ENCODE data around the gene MPP1.

MPP1 gene

DNA sequence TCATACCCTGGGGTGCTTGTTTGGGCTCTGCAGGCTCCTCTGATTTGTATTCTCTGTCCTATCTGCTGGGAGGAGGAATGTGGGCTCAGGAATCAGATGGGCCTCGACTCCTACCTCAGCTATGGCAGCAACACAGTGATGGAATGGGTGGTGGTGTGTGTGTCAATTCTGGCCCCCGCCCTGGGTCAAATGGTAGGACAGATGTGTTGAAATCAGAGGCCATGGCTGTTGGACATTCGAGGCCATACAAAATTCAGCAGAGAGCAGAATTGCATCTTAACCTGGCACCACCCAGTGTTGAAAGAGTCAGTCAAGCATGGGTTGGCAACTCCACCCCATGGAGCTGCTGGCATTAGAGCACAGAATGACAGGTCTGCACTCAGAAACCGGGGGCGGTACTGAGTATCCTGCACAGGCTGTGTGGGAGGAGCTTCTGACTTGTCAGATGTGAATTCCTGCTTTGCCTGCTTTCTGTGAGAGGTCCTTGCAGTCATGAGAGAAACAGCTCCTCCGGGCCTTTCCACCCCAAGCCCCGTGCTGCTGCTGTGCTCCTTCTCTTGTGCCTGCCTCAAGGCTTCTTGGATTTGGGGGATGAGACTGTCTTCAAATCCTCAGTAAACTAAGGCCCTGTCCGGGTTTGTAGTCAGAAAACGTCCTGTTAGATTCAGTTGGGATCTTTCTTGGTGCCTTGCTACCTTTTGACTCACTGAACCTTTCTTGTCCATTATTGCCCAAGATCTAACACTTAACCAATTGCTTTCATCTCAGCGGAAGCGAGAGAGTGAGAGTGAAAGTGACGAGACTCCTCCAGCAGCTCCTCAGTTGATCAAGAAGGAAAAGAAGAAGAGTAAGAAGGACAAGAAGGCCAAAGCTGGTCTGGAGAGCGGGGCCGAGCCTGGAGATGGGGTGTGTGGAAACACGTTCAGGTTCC is 29.6 kb downstream of the MPP1 start:
- no peak for DNase-seq (ENCODE audit: low read depth)

DNA sequence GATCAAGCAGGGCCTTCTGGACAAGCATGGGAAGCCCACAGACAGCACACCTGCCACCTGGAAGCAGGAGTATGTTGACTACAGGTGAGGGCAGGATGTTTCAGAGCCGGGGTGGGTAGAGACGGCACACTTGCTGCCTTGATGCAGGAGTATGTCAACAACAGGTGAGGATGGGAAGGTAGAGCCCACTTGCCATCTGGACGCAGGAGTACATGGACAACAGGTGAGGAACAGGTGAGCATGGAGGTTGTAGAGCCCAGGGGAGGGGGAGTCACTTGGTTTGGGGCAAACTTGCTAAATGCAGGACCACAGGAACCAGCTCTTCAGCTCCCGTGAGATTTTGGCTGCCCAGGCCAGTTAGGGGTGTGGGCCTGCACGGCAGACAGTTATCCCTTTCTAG is 30.7 kb downstream of the MPP1 start:
- DNase-seq (ENCODE audit: low read depth), result no peak

DNA sequence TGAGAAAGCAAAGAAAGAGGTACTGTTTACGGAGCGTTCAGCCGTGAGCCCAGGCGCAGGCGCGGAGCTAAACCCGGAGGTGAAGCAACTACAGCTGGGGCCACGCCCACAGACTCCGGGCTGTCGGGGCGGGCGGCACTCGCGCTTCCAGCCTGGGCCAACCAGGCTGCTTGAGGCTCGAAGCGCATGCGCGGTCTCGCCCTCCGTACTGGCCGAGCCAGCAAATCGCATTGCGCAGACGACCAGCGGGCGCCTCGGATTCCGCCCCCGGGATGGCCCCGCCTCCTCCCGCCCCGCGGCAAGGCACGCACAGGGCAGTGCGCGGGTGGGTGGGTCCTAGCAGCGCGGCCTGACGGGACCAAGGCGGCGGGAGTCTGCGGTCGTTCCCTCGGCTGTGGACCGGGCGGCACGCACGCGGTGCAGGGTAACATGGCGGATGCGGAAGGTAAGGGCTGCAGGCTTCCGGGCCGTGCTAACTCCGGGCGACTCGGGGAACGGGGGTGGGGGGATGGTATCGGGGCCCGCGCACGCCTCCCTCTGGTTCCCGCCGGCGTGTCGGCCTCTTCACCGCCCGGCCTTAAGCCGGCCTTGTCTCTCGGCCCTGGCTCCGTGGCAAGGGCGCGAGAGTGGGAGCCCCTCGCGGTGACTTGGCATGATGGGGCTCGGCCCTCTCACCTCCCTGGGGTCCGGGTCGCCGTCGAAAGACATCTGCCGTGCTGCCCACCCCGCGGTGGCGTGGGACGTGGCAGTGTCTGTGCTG is 42.6 kb downstream of the MPP1 start, which contains the start of gene DKC1:
Gene DKC1, plus strand, starts transcription at position 328 of the 760 bp plus-strand sequence. Its CDS starts 102 bp downstream, at position 430.
- DNase-seq (ENCODE audit: low read depth), result peak; percentile 79

DNA sequence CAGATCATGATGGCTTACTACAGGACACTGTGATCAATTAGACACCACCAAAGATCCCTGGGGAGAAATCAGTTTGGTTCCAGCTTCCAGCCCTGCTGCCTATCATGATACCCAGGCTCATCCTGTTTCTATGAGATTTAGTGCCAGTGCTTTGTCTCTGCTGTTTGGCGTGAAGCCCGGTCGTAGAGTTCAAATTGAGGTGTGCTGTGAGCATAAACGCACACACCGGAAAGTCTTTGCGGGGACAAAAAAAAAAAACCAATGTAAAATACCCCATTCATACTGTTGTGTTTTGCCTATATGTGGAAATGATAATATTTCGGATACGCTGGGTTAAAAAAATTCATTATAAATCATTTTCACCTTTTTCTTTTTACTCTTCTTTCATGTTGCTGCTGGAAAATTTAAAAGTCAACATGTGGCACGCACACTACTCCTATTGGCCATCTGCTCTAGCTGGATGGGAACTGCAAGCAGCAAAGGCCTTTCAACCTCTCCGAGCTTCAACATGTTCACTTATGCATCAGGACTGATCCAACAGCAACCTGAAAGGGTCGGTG is 43.2 kb downstream of the MPP1 start:
- no peak for DNase-seq (ENCODE audit: low read depth)

DNA sequence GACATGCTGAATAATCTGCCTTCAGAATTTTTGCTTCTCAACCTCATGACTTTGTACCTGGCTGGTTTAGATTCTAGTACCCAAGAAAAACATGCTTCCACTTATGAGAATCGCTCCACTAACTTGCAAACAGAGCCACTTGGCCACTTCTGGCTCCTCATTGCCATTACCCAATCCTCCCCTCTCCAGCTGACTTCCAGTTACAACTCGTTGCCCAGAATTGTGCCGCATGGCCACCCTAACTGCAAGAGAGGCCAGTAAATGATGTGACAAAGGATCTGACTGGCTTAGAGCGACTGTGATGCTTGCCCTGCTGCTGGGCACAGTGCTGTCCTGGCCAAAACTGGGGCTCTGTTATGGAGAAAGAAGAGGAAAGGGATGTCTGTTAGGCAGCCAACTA is 46.6 kb downstream of the MPP1 start:
- no peak for DNase-seq (ENCODE audit: low read depth)

DNA sequence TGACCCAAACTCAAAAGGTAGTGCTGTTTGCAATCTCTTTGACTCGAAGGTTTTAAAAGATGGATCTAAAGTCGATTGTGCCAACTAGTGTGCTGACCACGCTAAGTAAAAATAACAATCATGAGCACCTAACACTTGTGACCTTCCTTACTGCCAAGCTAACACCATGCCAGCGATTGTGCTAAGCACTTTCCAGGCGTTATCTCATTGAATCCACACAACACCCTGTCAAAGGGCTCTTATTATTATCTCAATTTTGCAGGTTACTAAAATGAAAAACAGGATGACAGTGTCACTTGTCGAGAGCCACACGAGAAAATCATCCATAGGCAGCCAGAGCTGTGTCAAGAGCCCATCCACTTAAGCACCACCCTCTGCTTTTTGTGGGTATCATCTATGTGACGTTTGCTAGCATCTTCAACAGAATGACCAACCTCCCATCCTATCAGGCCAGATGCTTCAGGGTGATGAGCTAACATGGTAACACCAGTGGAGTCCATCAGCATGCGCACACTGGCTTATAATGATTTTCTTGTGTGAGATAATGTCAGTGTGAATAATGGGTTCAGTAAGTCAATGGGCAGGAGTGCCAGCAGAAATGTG is 53.5 kb downstream of the MPP1 start:
- DNase-seq (ENCODE audit: low read depth), result no peak

DNA sequence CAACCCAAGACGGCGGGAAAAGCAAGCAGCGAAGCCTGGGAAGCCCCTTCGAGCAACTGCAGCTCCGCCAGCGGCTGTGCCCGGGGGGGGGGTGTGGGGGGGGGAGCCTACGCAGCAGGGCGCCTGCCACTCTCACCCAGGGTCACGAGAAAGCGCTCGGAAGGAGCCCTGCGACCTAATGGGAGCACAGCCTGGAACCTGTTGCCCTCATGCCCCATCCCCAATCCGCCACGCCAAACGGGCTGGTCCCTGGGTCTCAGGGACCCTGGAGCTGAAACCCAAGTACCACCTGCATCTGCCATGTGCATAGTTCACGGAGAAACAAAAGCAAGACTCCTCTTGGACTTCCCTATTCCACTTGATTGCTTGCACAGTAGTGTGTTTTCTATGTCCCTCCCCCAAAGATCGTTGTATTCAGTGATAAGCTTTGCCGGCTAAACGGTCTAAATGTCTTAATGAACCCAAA is 54.0 kb downstream of the MPP1 start:
- no peak for DNase-seq (ENCODE audit: low read depth)

DNA sequence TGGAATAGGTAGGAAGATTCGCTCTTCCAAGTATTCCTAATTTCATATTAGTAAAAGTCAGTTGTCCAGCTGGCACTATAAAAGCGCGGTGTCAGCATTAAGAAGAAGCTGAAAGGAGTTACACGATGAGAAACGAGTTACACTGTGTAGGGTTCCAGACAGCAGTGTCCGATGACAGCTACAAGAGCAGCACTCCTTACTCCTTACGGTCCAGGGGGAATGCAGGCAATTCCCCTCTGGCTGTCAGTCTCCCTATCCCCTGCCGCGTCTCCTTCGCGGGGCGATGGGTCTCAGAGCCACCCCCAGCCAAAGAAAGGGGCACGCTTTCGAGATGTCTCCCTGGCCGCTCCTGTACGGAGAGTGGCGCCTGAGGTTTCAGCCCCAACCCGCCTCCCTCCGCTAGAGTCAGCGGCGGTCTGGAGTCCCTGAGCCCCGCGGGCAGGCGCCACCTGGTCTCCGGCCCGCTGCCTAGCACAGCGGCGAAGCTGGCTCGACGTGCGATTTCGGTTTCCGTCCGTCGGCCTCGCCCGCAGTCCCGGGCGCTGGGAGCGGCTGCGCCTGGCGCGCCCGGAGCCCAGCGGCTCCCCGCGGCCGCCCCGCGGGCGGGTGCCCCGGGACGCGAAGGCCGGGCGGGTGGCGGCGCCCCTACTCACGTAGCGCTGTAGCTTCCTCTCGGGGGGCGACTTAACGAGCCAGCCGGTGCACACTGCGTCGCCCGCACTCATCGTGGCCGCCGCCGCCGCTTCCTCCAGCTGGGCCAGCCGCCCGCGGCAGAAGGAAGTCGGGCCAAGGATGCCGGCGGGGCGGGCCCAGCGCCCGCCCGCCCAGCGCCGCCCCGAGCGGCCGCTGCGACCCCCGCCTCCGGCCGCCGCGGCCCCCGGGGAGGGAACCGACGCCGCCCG is 54.7 kb downstream of the MPP1 start, which contains the start of gene GAB3:
Gene GAB3, minus strand, starts transcription at position 777 of the 902 bp plus-strand sequence. Its CDS starts 52 bp downstream, at position 725.
- no peak for DNase-seq (ENCODE audit: low read depth)

DNA sequence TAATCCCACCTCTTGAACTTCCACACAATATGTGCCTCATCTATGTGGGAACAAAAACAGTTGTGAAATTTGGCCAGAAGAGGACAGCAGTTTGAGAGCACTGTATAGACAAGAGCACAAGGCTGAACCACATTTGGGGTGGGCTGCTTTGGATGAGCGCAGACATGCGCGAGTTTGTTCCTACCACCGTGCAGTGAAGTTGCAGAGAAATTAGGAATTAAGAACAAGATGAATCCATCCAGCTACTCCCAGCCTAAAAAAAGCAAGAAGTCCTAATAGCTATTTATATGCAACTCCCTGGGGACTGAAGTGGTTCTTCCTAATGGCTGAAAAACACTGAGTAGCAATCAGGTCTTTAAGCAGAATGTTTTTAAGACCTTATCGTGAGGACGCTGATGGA is 55.4 kb downstream of the MPP1 start:
- no peak for DNase-seq (ENCODE audit: low read depth)

DNA sequence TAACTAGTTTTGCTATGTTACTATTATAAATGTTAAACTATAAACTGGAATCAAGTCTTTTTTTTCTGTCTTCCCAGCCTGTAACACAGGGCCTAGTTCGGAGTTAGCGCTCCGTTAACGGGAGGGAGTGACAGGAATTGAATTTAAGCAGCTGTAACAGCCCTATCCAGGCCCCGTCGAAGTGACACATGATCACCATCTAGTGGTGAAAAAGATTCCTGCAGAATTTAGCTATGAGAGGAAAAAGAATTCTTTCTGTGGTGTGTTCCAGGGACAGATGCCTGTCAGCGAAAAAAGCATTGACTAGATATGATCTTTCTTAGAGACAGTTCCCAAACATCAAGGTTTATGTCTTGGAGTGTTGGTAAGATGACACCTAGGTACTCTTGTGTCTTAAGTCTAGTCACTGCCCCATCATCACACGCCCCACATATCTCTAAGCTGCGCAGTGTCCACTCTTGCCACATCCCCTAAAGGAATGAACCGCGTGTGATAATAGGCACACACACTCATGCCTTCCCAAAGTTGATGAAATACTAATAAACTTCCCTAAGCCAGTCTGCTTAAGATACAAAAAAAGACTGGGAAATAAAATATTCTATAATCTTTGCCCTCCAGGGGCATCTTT is 56.5 kb downstream of the MPP1 start:
- DNase-seq (ENCODE audit: low read depth), result no peak

DNA sequence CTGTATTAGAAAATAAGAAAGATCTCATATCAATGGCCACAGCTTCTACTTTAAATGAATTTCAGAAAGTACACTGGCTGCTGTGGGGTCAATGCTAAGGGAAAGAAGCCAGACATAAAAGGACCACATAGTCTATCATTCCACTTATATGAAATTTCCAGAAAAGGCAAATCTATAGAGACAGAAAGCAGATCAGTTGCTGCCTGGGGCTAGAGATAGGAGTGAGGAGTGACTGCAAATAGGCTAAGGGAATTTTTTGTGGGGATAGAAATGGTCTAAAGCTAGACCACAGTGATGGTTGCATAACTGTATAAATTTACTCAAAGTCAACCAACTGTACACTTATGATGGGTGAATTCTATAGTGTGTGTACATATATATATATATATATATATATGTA is 62.7 kb downstream of the MPP1 start:
- no peak for DNase-seq (ENCODE audit: low read depth)

DNA sequence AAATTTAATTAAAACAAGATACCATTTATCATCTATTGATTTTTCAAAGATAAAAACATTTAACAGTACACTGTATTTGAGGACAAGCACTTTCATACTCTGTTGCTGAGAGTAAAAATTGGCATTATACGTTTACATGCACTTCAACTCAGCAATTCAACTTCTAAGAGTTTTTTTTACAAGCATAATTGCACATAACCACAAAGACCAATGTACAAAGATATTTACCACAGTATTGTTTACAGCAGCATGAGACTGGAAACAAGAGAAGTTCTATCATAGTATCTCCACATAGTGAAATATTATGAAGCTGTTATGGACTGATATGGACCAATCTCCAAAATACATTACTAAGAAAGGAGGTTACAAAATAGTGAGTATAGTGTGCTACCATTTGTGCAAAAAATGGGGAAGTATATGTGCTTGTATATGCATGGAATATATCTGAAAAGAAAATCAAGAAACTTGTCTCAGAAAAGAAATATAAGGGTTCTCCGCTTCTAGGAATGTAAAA is 65.3 kb downstream of the MPP1 start:
- no peak for DNase-seq (ENCODE audit: low read depth)

DNA sequence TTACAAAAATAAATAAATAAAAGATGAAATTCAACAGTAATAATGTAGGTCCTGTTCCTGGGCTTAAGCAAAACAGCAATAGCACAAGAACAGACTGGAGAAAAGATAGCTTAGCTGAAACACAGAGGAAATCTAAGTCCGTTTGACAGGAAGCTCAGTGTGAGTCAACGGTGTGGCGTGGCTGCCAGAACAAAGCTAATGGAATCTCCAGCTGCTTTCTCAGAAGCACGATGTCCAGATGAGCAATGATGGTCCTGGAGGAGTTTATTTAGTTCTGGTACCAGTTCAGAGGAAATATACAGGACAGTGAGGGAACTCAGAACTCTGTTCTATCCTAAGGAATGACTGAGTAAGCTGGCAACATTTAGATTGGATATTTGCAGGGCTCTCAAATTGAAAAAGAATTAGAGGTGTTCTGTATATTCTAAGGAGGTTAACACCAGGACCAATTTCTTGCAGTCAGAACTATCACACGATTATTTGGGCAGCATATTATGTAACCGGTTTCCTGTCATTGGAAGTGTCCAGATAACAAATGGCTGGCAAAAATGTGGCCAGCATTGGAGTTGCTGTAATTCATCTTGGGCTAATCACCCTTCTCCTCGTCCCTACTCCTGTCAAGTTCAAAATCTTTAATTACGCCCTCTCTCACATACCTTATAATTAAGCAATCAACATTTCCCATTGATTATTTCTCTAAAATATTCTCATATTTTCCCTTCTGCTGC is 67.1 kb downstream of the MPP1 start:
- peak; percentile 42 for DNase-seq (ENCODE audit: low read depth)

DNA sequence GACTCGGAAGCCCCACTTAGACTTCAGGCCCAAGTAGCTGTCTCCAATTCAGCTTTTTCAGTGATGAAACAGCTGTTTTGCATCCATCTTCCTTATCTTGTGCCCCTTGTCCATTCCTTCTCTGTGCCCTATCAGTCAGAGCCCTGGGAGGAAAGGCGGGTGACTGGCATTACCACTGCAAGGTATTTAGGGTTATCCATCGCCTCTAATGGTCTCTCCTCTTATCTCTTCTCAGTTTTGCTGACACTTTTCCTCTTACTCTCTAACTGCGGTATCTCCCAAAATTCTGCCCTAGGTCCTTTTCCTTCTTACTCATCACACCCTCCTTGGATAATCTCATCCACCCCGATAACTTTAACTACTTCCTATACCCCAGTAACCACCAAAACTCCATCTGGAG is 68.1 kb downstream of the MPP1 start:
- no peak for DNase-seq (ENCODE audit: low read depth)

DNA sequence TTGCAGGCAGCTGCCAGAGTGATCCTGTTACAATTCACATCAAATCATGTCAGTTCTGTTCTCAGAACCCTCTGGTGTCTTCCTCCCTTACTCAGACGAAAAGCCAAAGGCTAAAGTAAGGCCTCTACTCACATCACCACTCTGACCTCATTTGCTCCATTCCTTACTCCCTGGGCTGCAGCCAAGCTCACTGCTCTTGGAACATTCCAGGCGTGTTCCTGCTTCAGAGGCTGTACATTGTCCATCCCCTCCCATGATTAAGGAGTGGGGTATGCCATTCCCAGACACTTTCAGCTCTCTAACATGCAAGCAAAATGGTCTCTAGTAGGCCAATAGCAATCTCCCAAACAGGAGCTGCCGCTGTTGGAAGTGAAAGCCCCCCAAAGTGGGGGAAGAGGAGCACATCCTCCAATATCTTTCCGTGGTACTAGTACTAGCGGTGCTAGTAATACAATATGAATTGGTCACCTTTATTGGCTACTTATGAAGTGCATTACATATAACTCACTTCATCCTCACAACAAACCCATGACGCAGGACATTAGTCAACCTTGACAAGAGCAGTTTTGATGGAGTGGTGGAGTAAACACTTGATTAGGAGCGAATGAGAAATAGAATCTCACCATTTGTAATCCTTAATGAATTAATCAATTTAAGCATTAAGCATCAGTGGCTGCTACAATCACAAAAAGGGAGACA is 69.4 kb downstream of the MPP1 start:
- DNase-seq (ENCODE audit: low read depth), result no peak

DNA sequence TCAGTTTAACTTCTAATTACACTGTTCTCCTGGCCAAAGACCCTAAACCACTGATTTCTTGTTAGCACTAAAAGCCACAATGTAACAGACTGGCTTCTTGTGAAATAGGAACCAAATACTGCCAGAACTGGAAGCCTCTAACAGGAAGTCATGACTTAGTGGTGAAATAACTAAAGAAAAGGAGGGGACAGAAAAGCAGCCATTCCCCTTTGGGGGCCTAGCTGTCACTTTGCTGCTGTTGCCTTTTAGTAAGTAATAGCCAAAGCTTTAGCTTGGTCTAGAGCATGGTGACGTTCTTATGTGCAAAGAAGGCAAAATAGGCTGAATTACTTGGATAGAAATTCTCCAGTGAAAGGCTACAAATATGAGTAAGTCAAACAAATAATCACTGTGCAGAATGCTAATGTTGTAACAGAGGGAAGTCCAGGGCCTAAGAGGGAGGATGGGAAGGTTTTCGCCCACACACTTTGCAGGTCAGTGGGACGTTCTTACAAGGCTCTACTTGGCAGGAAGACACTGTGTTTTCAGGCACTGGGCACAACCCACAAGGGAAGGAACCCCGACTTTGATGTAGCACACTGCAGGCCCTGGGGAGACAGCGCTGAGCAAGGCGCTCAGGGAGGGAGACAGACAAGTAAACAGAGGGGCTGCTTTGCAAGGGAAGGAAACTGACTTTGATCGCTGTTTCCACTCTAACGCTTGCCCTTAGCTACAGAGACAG is 71.1 kb downstream of the MPP1 start:
- no peak for DNase-seq (ENCODE audit: low read depth)

DNA sequence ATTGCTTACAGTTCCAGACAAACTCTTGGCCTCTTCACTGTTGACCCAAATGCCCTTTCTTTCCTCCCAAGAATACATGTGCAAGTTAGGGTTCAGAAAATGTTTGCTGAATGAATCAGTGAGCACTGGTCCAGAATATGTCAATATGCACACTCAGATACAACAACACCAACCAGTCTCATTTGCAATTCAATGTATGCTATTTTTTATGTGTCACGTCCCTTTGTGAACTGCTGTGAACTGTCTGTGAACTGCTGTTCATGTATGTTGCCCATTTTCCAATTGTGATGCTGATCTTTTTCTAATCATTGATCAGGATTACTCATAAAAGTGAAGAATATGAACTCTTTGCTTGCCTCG is 72.2 kb downstream of the MPP1 start:
- DNase-seq (ENCODE audit: low read depth), result no peak

DNA sequence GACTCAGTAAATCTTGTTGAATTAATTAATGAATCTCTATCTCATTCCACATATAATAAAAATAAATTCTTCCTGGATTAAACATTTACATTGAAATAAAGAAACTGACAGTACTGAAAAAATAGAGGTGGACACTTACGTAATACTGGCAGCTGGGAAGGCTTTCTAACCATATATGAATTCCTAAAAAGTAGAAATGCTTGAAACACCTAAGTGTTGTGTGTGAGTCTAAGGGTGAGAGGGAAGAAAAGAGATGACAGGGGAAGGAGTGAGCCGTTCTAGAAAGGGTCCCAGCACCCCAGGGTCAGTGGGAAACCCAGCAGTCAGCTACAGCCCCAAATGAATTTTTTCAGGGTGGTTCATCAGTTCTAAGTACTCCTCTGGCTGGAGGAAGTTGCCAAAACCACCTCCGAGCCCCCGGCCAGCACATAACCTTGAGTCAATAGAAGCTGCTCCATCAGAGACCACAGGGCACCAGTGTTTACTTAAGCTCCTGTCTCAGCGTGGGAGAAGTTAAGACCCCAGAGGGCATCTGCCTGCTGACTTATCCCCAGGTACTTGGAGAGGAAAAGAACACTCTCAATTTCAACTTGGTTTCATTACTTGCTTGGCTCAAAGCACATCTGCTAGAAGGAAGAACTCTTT is 72.7 kb downstream of the MPP1 start:
- DNase-seq (ENCODE audit: low read depth), result no peak
